K562 (cell line): Measurements from ENCODE around the gene FGGY. TPM values are rescaled to one million over a fixed set of nuclear protein-coding genes. Genes with fewer than 3 reads are reported as not detected.

Experiments used
- AFF1 ChIP-seq, 2 experiments: fragments of 450-650 bp; IDR thresholded peaks; 2 replicates each; pipeline ENCODE4 v1.6.1; 2018; ENCODE audit warnings: mild to moderate bottlenecking in 2 of 2, low read depth in 1 of 2; ENCODE audit not compliant: partially characterized antibody in 2 of 2
- ARID1B ChIP-seq: fragments of 450-650 bp; IDR thresholded peaks from 2 replicates; pipeline ENCODE4 v1.6.1; 2016; ENCODE audit warnings: antibody characterized with exemption, mild to moderate bottlenecking, inconsistent platforms
- CBX5 ChIP-seq: IDR thresholded peaks from 2 replicates; pipeline ENCODE4 v1.6.1; 2014; ENCODE audit warnings: low read depth, borderline replicate concordance
- CHD2 ChIP-seq: IDR thresholded peaks from 2 replicates; pipeline ENCODE4 v1.6.1; 2011; ENCODE audit warnings: low read depth, low read length
- EHMT2 ChIP-seq: fragments of 450-650 bp; IDR thresholded peaks from 2 replicates; pipeline ENCODE4 v1.6.1; 2018; ENCODE audit warnings: antibody characterized with exemption
- ETS2 ChIP-seq: IDR thresholded peaks from 2 replicates; pipeline ENCODE4 v1.6.1; 2016; ENCODE audit warnings: borderline replicate concordance, missing genetic modification characterization, mild to moderate bottlenecking, moderate library complexity, missing compliant biosample characterization; ENCODE audit not compliant: poor library complexity, severe bottlenecking
- FOSL1 ChIP-seq: fragments of 200-800 bp; sonication (Bioruptor generic); conservative IDR thresholded peaks from 2 replicates; pipeline ENCODE4 v1.6.1; 2016; ENCODE audit warnings: missing genetic modification characterization, missing compliant biosample characterization
- FOXA3 ChIP-seq, 2 experiments: fragments of 450-650 bp in 1 of 2; sonication (generic) in 1 of 2; formaldehyde crosslinking; IDR thresholded peaks in 1 of 2; conservative IDR thresholded peaks in 1 of 2; 2 replicates each; pipeline versions ENCODE4 v1.4.0 to v1.8.0; 2020 to 2022; ENCODE audit warnings: mild to moderate bottlenecking in 2 of 2, missing genetic modification reagents in 1 of 2
- GATAD2B ChIP-seq: fragments of 450-650 bp; IDR thresholded peaks from 2 replicates; pipeline ENCODE4 v1.6.1; 2017; ENCODE audit warnings: mild to moderate bottlenecking, borderline replicate concordance
- MEF2A ChIP-seq: IDR thresholded peaks from 2 replicates; pipeline ENCODE4 v1.6.1; 2011; ENCODE audit warnings: low read depth, mild to moderate bottlenecking, low read length, moderate library complexity; ENCODE audit not compliant: control insufficient read depth
- MEIS2 ChIP-seq: fragments of 450-650 bp; IDR thresholded peaks from 2 replicates; pipeline ENCODE4 v1.6.1; 2014; ENCODE audit warnings: mild to moderate bottlenecking; ENCODE audit not compliant: partially characterized antibody
- MIER1 ChIP-seq: fragments of 450-650 bp; IDR thresholded peaks from 2 replicates; pipeline ENCODE4 v1.6.1; 2016; ENCODE audit warnings: antibody characterized with exemption, mild to moderate bottlenecking, low read depth
- MNT ChIP-seq, 2 experiments: fragments of 450-650 bp; conservative IDR thresholded peaks; 2 replicates each; pipeline ENCODE4 v1.6.1; 2017; ENCODE audit warnings: mild to moderate bottlenecking in 2 of 2, moderate library complexity in 2 of 2
- NONO ChIP-seq, 2 experiments: fragments of 200-400 bp in 1 of 2; fragments of 450-650 bp in 1 of 2; formaldehyde crosslinking in 1 of 2; IDR thresholded peaks; 2 replicates each; pipeline ENCODE4 v1.6.1; 2017; ENCODE audit warnings: low read depth in 2 of 2, mild to moderate bottlenecking in 2 of 2, moderate library complexity in 2 of 2, low read length in 1 of 2
- PHB ChIP-seq: fragments of 250-450 bp; sonication (Bioruptor Pico); IDR thresholded peaks from 2 replicates; pipeline ENCODE4 v1.5.0; 2021
- SIX5 ChIP-seq, 2 experiments: IDR thresholded peaks; 2 replicates each; pipeline ENCODE4 v1.6.1; 2011; ENCODE audit warnings: low read length in 2 of 2, borderline replicate concordance in 1 of 2, low read depth in 1 of 2, mild to moderate bottlenecking in 1 of 2, moderate library complexity in 1 of 2; ENCODE audit not compliant: insufficient read depth in 1 of 2
- TCF7L2 ChIP-seq: fragments of 150-350 bp; IDR thresholded peaks from 2 replicates; pipeline ENCODE4 v1.6.1; 2016; ENCODE audit warnings: low read depth, mild to moderate bottlenecking, low read length, moderate library complexity
- TFAM ChIP-seq: fragments of 250-450 bp; sonication (Bioruptor Pico); conservative IDR thresholded peaks from 2 replicates; pipeline ENCODE4 v1.5.0; 2021; ENCODE audit warnings: mild to moderate bottlenecking, moderate library complexity
- USF1 ChIP-seq: sonication (generic); formaldehyde crosslinking; IDR thresholded peaks from 2 replicates; pipeline ENCODE4 v1.9.0; 2022; ENCODE audit warnings: mild to moderate bottlenecking, missing genetic modification reagents
- YY1 ChIP-seq, 3 experiments: IDR thresholded peaks; 2 replicates each; pipeline ENCODE4 v1.6.1; 2011; ENCODE audit warnings: low read length in 2 of 3, mild to moderate bottlenecking in 2 of 3, moderate library complexity in 2 of 3, borderline replicate concordance in 1 of 3, control low read depth in 1 of 3, low read depth in 1 of 3; ENCODE audit not compliant: insufficient read depth in 3 of 3, insufficient replicate concordance in 2 of 3, control insufficient read depth in 1 of 3, insufficient read length in 1 of 3; ENCODE audit errors: extremely low read depth in 1 of 3
- ZNF140 ChIP-seq: fragments of 250-450 bp; sonication (Bioruptor Pico); IDR thresholded peaks from 2 replicates; pipeline ENCODE4 v1.8.0; 2021; ENCODE audit warnings: moderate library complexity, mild to moderate bottlenecking, inconsistent platforms
- ZNF143 ChIP-seq: sonication (generic); formaldehyde crosslinking; IDR thresholded peaks from 2 replicates; pipeline ENCODE4 v1.9.0; 2022; ENCODE audit warnings: mild to moderate bottlenecking, missing genetic modification reagents
- ZNF507 ChIP-seq: conservative IDR thresholded peaks from 2 replicates; pipeline ENCODE4 v1.6.1; 2017; ENCODE audit warnings: missing genetic modification characterization, missing compliant biosample characterization
- polyA plus RNA-seq, 8 experiments: library from polyadenylated mRNA; depleted of rRNA in 4 of 8; stranded (reverse) in 5 of 8; unstranded in 3 of 8; fragments of >200 nt; fragmentation: Nextera tagmentation in 2 of 8; fragmentation: Illumina TruSeq in 1 of 8; extraction: Ambion mirVana in 2 of 8; extraction: Trizol in 1 of 8; gene quantifications; 2 replicates each; pipeline versions ENCODE4 v1.2.1 to v1.2.3, GENCODE V29; 2011 to 2014; ENCODE audit warnings: inconsistent platforms in 1 of 8, missing spikeins in 1 of 8
- total RNA-seq, 7 experiments: library from RNA; depleted of rRNA in 6 of 7; stranded (reverse); fragments of >200 nt in 6 of 7; fragmentation: Illumina TruSeq in 2 of 7; extraction: Trizol in 2 of 7; gene quantifications; 2 replicates each; pipeline versions ENCODE4 v1.2.1 to v1.2.3, GENCODE V29; 2011 to 2021; ENCODE audit warnings: low replicate concordance in 1 of 7

FGGY gene
- total and polyA plus RNA-seq, 9 of the 15 experiments (the other 6 are each of a cell fraction or from before 2014, with no cell fraction given) = 9.7 to 19.2 (median 12.6) TPM

- TF ChIP-seq GATAD2B = no peak
- no peak for TF ChIP-seq YY1 (IDR thresholded peaks at IDR 0.05; ENCODE audit: borderline replicate concordance in 1 of 3, control insufficient read depth in 1 of 3, extremely low read depth in 1 of 3, insufficient read depth in 3 of 3, insufficient read length in 1 of 3, insufficient replicate concordance in 2 of 3, low read depth in 1 of 3, low read length in 2 of 3)
- TF ChIP-seq SIX5 (IDR thresholded peaks at IDR 0.05; ENCODE audit: borderline replicate concordance in 1 of 2, insufficient read depth in 1 of 2, low read depth in 1 of 2, low read length in 2 of 2) = no peak
- peak; percentile 71 for TF ChIP-seq FOSL1 (tag)
- TF ChIP-seq USF1 = no peak
- TF ChIP-seq ETS2 (tag) = no peak
- TF ChIP-seq TFAM (CRISPR knock-in tag) = no peak
- TF ChIP-seq AFF1 (IDR thresholded peaks at IDR 0.05; ENCODE audit: low read depth in 1 of 2, partially characterized antibody in 2 of 2) = no peak
- no peak for TF ChIP-seq NONO (IDR thresholded peaks at IDR 0.05; ENCODE audit: low read depth in 2 of 2, low read length in 1 of 2)
- no peak for TF ChIP-seq MIER1
- TF ChIP-seq ZNF140 = no peak
- TF ChIP-seq MNT (conservative IDR thresholded peaks at IDR 0.05) = no peak
- TF ChIP-seq ARID1B = peak; percentile 25; the same call in 1 of the 2 replicates
- no peak for TF ChIP-seq FOXA3 (CRISPR knock-in tag; conservative IDR thresholded peaks at IDR 0.05 in 1 of 2, IDR thresholded peaks at IDR 0.05 in 1 of 2)
- peak; percentile 67 for TF ChIP-seq ZNF143 (CRISPR knock-in tag)
- no peak for TF ChIP-seq MEF2A
- no peak for TF ChIP-seq CBX5
- TF ChIP-seq MEIS2 = peak; percentile 100
- TF ChIP-seq PHB (CRISPR knock-in tag) = no peak
- TF ChIP-seq EHMT2 = no peak
- TF ChIP-seq TCF7L2 = no peak
- TF ChIP-seq ZNF507 (tag) = no peak
- TF ChIP-seq CHD2 = no peak
Observed at GRCh38 chr1:59427155-59427554, 130.3 kb downstream of the FGGY start (continued).
